Activated naive CD8-positive, alpha-beta T cell treated with anti-CD3 and anti-CD28 coated beads for 36 hours (primary cell): ENCODE results near the gene TRIM24. TPM values are rescaled to one million over a fixed set of nuclear protein-coding genes. Genes with fewer than 3 reads are reported as not detected.

Source experiments
- DNase-seq: peaks from one replicate; pipeline ENCODE4 v3.0.0; 2021
- H3K27ac Mint-ChIP-seq: one replicate; pipeline ENCODE4 v1.8.0; 2022; ENCODE audit warnings: mild to moderate bottlenecking, moderate library complexity, mixed read lengths
- H3K27me3 Mint-ChIP-seq: one replicate; pipeline ENCODE4 v1.8.0; 2022; ENCODE audit warnings: mild to moderate bottlenecking, mixed read lengths
- H3K36me3 Mint-ChIP-seq: one replicate; pipeline ENCODE4 v1.8.0; 2021; ENCODE audit warnings: mild to moderate bottlenecking, mixed read lengths
- H3K4me1 Mint-ChIP-seq: one replicate; pipeline ENCODE4 v1.8.0; 2021; ENCODE audit warnings: mixed read lengths
- H3K4me3 Mint-ChIP-seq: one replicate; pipeline ENCODE4 v1.8.0; 2022; ENCODE audit warnings: mild to moderate bottlenecking, moderate library complexity, mixed read lengths
- H3K9me3 Mint-ChIP-seq: one replicate; pipeline ENCODE4 v1.8.0; 2022; ENCODE audit warnings: mixed read lengths
- total RNA-seq, 2 experiments: library from RNA; stranded (reverse); gene quantifications; one replicate each; pipeline ENCODE4 v1.2.3, GENCODE V29; 2021

Gene TRIM24
- total RNA-seq, 2 experiments from 2014 or later = 15.5 to 17.9 TPM

- DNase-seq = no peak
- Mint-ChIP-seq H3K27ac (no peak overlapping the region), H3K4me1 (peaks cover 25% of the 10 kb centered on the region), H3K36me3 (peaks cover 39% of the 10 kb centered on the region), H3K4me3 (no peak overlapping the region), H3K27me3 (no peaks in the 10 kb centered on the region), H3K9me3 (peaks cover 2% of the 10 kb centered on the region)
Measured at GRCh38 chr7:138500892-138501291, 40.8 kb downstream of the TRIM24 start.

DNA sequence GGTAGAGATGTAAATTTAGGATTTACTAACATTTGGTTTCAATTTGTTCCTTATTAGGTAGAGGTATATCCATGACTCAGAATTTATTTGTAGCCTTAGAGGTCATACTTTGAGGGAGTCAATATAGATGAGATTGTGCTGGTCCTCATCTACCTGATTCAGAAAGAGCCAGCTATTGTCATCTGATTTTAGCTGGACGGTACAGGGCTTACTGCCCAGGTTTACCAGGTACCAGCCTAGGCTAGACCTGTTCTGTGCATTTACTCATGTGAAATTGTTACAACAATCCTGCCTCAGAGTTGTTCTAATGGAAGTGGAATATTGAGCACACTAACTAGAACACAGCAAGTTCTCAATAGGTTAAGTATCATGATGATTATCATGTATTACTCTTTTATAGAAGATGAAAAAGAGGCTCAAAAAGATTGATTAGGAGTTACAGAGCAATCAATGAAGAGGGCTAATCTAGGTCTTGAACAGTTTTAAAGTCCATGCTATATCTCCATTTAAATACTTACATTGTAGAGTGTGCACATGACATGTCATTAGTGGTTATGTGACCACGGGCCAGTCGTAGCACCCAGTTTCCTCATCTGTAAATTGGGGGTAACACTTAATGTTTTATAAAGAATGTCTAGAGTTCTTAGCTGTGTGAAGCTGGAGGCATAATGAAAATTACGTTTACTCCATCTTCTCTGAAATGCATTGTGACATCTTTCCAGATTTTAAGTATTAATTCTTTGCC lies 42.1 kb downstream of the TRIM24 start:
- H3K4me1 Mint-ChIP-seq = peaks cover 23% of the 10 kb centered on the region
- H3K4me3 Mint-ChIP-seq = no peak overlapping the region
- DNase-seq = no peak
- no peak overlapping the region for H3K27ac Mint-ChIP-seq
- H3K27me3 Mint-ChIP-seq = no peaks in the 10 kb centered on the region
- peaks cover 44% of the 10 kb centered on the region for H3K36me3 Mint-ChIP-seq
- H3K9me3 Mint-ChIP-seq = peaks cover 5% of the 10 kb centered on the region

- Mint-ChIP-seq H3K27ac (no peak overlapping the region), H3K27me3 (no peaks in the 10 kb centered on the region), H3K4me1 (peaks cover 23% of the 10 kb centered on the region), H3K36me3 (peaks cover 40% of the 10 kb centered on the region), H3K9me3 (peaks cover 9% of the 10 kb centered on the region), H3K4me3 (no peak overlapping the region)
- DNase-seq = no peak
Measured at GRCh38 chr7:138505361-138505873, 45.4 kb downstream of the TRIM24 start.

DNA sequence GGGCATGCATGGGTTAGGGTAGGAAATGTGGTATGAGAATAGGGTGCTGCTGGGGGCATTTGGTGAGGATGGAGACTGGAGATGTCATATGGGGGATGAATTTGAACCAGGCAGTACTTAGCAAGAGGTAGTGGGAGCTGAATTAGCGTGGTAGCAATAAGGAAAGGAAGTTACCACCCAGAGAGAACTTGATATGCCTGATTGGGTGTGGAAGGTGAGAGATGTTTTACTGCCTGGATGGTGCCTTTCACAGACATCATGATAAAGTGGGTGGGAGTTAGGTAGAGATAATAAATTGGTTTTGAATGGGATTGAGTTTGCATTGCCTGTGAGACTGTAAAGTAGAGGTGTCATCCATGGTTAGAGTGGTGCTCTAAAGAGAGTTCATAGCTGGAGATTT lies 46.7 kb downstream of the TRIM24 start:
- Mint-ChIP-seq H3K9me3 (peaks cover 15% of the 10 kb centered on the region), H3K4me1 (peaks cover 22% of the 10 kb centered on the region), H3K36me3 (peaks cover 50% of the 10 kb centered on the region), H3K4me3 (no peak overlapping the region), H3K27me3 (no peaks in the 10 kb centered on the region), H3K27ac (no peak overlapping the region)
- no peak for DNase-seq

- Mint-ChIP-seq H3K36me3 (peaks cover 75% of the 10 kb centered on the region), H3K4me1 (peaks cover 13% of the 10 kb centered on the region), H3K4me3 (no peak overlapping the region), H3K9me3 (peaks cover 19% of the 10 kb centered on the region), H3K27me3 (no peaks in the 10 kb centered on the region), H3K27ac (no peak overlapping the region)
- no peak for DNase-seq
Measured at GRCh38 chr7:138510003-138510402, 49.9 kb downstream of the TRIM24 start.

GRCh38 chr7:138512092-138512858 lies 52.2 kb downstream of the TRIM24 start:
- Mint-ChIP-seq H3K9me3 (peaks cover 14% of the 10 kb centered on the region), H3K36me3 (peaks cover 74% of the 10 kb centered on the region), H3K27ac (no peak overlapping the region), H3K27me3 (no peaks in the 10 kb centered on the region), H3K4me3 (no peak overlapping the region), H3K4me1 (peaks cover 7% of the 10 kb centered on the region)
- no peak for DNase-seq

DNA sequence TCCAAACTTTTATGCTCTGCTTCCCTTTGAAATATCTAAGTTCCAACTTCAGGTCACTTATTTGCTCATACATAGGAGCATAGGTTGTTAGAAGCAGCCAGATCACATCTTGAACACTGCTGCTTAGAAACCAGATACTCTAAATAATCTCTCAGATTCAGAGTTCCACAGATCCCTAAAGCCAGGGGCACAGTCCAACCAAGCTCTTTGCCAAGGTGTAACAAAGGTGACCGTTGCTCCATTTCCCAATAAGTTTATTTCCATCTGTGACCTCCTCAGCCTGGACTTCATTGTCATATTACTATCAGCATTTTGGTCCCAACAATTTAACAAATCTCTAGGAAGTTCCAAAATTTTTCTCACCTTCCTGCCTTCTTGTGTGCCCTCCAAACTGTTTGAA lies 52.8 kb downstream of the TRIM24 start:
- H3K4me3 Mint-ChIP-seq = no peak overlapping the region
- H3K27ac Mint-ChIP-seq = no peak overlapping the region
- peaks cover 79% of the 10 kb centered on the region for H3K36me3 Mint-ChIP-seq

GRCh38 chr7:138513344-138513871 lies 53.3 kb downstream of the TRIM24 start:
- no peak overlapping the region for H3K4me3 Mint-ChIP-seq
- no peak for DNase-seq
- H3K4me1 Mint-ChIP-seq = peaks cover 8% of the 10 kb centered on the region
- H3K36me3 Mint-ChIP-seq = peaks cover 74% of the 10 kb centered on the region
- H3K9me3 Mint-ChIP-seq = peaks cover 12% of the 10 kb centered on the region
- no peaks in the 10 kb centered on the region for H3K27me3 Mint-ChIP-seq
- H3K27ac Mint-ChIP-seq = no peak overlapping the region

More for the DNA sequence above, 52.8 kb downstream of the TRIM24 start:
- Mint-ChIP-seq H3K4me1 (peaks cover 11% of the 10 kb centered on the region), H3K27me3 (no peaks in the 10 kb centered on the region), H3K9me3 (peaks cover 14% of the 10 kb centered on the region)
- no peak for DNase-seq

DNA sequence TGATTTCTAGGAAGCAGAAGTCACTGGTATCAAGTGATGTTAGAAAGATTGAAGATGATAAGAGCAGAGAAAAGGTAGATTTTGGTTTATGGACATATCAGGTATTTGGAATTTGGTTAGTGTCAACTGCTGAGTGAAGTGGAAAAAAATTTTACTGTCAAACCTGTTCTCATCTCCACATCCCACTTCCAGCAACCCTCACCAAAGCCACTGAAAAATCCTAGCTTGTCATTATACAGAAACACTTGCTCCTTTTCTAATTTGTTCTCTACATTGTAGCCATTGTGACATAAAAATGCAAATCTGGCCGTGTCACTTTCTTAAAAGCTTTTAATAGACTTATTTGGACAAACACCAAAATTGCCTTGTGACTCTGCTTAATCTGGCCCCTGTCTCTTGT lies 54.0 kb downstream of the TRIM24 start:
- Mint-ChIP-seq H3K4me1 (peaks cover 7% of the 10 kb centered on the region), H3K36me3 (peaks cover 78% of the 10 kb centered on the region), H3K9me3 (peaks cover 12% of the 10 kb centered on the region), H3K27me3 (no peaks in the 10 kb centered on the region), H3K4me3 (no peak overlapping the region), H3K27ac (no peak overlapping the region)
- no peak for DNase-seq

DNA sequence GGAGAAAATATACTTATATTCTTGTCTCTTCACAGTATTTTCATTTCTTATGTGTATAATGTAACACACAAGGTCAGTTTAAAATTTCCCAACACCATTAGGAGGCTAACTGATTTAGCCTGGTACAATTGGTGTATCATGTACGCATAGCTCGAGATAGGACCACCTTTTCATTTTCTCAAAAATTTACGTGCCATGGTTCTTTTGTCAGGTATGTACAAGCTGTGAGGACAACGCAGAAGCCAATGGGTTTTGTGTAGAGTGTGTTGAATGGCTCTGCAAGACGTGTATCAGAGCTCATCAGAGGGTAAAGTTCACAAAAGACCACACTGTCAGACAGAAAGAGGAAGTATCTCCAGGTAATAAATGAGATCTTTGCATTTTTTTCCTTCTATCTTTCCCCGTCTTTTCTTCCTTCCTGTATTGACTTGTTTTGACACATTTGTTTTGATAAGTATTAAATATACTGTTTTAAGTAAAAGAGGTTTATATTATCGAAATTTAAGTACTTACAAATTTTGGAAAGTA lies 55.0 kb downstream of the TRIM24 start:
- H3K27ac Mint-ChIP-seq = no peak overlapping the region
- H3K4me3 Mint-ChIP-seq = no peak overlapping the region
- no peaks in the 10 kb centered on the region for H3K27me3 Mint-ChIP-seq
- peaks cover 4% of the 10 kb centered on the region for H3K4me1 Mint-ChIP-seq
- H3K36me3 Mint-ChIP-seq = peaks cover 83% of the 10 kb centered on the region
- H3K9me3 Mint-ChIP-seq = peaks cover 11% of the 10 kb centered on the region
- no peak for DNase-seq

DNA sequence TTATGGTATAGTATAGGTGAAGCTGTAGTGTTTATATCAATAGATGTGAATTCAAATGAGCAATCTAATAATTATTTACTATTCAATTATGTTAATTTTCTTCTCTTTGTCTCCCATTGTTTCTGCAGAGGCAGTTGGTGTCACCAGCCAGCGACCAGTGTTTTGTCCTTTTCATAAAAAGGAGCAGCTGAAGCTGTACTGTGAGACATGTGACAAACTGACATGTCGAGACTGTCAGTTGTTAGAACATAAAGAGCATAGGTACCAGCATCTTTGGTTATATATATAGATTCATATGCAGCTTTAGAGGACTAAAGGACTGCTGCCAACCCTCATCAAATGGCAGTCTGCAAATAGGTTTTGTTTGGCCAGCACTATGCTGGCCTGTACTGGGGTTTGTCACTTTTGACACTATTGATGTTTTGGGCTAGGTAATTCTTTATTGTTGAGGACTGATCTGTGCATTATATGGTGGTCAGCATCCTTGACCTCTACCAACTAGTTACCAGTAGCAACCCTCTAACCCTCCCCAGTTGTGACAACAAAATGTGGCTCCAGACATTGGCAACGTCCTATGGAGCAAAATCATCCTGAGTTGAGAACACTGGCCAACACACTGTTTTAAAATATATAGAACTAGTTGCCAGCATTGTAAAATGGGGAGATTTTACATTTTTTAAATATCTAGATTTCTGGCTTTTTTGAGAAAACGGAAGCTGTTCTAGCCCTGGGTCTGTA lies 59.2 kb downstream of the TRIM24 start:
- Mint-ChIP-seq H3K27me3 (no peaks in the 10 kb centered on the region), H3K4me3 (no peak overlapping the region), H3K27ac (no peak overlapping the region), H3K4me1 (peaks cover 3% of the 10 kb centered on the region), H3K36me3 (peaks cover 80% of the 10 kb centered on the region), H3K9me3 (peaks cover 15% of the 10 kb centered on the region)
- no peak for DNase-seq

- DNase-seq = no peak
- peaks cover 3% of the 10 kb centered on the region for H3K4me1 Mint-ChIP-seq
- H3K36me3 Mint-ChIP-seq = peaks cover 75% of the 10 kb centered on the region
- no peak overlapping the region for H3K4me3 Mint-ChIP-seq
- no peaks in the 10 kb centered on the region for H3K27me3 Mint-ChIP-seq
- peaks cover 19% of the 10 kb centered on the region for H3K9me3 Mint-ChIP-seq
- H3K27ac Mint-ChIP-seq = no peak overlapping the region
Measured at GRCh38 chr7:138520742-138521141, 60.7 kb downstream of the TRIM24 start.

DNA sequence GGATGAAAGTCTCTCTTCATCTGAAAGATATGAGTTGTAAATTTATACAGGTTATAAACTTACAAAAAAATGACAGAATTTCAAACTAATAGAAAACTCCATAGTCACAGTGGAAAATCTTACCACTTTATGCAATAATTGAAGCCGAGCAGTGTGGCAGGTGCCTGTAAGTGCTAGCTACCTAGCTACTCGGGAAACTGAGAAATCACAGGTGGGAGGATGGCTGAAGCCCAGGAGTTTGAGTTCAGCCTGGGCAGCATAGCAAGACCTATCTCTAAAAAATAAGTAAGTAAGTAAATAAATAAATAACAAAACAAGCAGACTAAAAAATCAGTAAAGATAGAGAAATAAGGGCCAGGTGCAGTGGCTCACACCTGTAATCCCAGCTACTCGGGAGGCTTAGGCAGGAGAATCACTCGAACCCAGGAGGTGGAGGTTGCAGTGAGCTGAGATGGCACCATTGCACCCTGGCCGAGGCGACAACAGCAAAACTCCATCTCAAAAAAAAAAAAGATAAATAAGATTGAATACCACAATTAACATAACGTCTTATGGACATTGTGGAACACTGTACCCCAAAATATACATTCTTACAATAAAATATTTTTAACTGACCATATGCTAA lies 61.9 kb downstream of the TRIM24 start:
- peaks cover 28% of the 10 kb centered on the region for H3K9me3 Mint-ChIP-seq
- H3K27ac Mint-ChIP-seq = no peak overlapping the region
- H3K4me3 Mint-ChIP-seq = no peak overlapping the region
- H3K27me3 Mint-ChIP-seq = no peaks in the 10 kb centered on the region
- peaks cover 73% of the 10 kb centered on the region for H3K36me3 Mint-ChIP-seq
- peaks cover 3% of the 10 kb centered on the region for H3K4me1 Mint-ChIP-seq
- DNase-seq = no peak

DNA sequence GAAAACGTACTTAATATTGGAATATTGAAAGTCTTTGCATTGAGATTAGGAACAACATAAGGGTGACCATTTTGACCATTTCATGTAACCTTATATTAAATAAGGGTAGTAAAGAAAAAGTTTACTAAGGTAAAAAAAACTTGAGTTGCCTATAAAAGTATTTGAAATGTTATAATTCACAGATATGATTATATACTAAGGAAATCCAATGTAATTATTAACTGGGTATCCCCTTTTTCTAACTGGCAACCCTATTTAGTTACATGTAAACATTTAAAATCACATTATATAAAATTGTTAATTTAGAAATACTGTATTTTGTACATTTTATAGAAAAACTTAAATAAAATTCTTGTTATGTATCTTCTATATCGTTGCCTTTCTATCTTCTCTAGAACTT lies 64.2 kb downstream of the TRIM24 start:
- H3K4me3 Mint-ChIP-seq = no peak overlapping the region
- peaks cover 40% of the 10 kb centered on the region for H3K9me3 Mint-ChIP-seq
- no peak for DNase-seq
- H3K36me3 Mint-ChIP-seq = peaks cover 78% of the 10 kb centered on the region
- no peaks in the 10 kb centered on the region for H3K4me1 Mint-ChIP-seq
- H3K27me3 Mint-ChIP-seq = no peaks in the 10 kb centered on the region
- no peak overlapping the region for H3K27ac Mint-ChIP-seq
